Smooth muscle cell of the brain vasculature (primary cell): ENCODE results near the gene FAM193A.
A peak's percentile ranks its signal among the peaks of the same experiment; 100 is the strongest.
"Not testable (repeated sequence)": the region's sequence is repeated elsewhere in the genome, so short reads cannot be mapped to it uniquely, and the experiment has no call there.

Experiments
- DNase-seq: peaks from one replicate; pipeline ENCODE4 v3.0.0-alpha.2; 2012; ENCODE audit warnings: low read depth, low spot score

FAM193A gene

DNA sequence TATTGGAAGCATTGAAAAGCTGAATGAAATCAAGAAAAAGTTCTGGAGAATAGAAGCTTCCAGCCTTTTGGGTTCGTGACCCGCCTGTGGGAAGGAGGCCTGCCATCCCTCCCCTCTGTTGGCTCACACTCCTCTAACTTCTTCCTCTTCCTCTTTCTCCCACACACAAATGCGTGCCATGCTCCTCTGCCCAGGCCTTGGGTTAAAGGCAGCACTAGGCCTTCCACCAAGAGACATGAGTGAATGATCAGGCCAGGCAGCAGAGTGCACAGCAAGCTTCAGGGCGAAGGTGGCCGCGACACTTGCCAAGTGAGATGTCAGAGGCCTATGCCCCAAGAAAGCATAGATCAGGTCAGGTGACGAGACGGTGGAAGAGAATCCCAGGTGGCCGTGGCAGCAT lies 38.4 kb downstream of the FAM193A start:
- no peak for DNase-seq

DNA sequence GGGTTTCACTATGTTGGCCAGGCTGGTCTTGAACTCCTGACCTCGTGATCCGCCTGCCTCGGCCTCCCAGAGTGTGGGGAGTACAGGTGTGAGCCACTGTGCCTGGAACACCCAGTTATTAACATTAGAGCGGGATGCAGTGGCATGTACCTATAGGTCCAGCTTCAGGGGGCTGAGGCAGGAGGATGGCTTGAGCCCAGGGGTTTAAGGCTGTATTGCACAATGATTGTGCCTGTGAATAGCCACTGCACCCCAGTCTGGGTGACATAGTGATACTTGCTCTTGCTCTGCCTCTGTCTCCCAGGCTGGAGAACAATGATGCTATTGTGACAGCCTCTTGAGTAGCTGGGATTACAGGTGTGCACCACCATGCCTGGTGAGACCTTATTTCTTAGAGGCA lies 39.8 kb downstream of the FAM193A start:
- no peak for DNase-seq

DNA sequence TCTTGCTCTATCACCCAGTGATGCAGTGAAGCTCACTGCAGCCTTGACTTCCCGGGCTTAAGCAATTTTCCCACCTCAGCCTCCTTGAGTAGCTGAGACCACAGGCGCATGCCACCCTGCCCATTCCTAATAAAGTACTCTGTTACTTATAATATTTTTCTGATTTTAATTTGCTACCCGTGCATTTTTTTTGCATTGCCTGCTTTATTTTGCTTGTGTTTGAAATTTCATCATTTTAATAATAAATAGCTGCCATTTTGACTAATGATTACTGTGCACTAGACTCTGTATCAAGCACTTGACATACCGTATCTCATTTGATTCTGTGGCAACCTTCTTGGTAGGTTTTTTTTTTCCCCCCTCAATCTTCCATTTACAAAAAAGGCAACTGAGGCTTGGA lies 41.7 kb downstream of the FAM193A start:
- DNase-seq, result no peak

DNA sequence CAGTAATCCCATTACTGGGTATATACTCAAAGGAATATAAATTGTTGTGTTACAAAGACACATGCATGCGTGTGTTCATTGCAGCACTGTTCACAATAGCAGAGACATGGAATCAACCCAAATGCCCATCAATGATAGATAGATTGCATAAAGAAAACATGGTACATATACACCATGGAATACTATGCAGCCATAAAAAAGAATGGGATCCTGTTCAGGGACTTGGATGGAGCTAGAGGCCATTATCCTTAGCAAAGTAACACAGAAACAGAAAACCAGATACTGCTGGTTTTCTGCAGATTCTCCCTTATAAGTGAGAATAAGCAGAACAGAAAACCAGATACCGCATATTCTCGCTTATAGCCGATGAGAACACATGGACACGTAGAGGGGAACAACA lies 43.5 kb downstream of the FAM193A start:
- DNase-seq, result no peak

DNA sequence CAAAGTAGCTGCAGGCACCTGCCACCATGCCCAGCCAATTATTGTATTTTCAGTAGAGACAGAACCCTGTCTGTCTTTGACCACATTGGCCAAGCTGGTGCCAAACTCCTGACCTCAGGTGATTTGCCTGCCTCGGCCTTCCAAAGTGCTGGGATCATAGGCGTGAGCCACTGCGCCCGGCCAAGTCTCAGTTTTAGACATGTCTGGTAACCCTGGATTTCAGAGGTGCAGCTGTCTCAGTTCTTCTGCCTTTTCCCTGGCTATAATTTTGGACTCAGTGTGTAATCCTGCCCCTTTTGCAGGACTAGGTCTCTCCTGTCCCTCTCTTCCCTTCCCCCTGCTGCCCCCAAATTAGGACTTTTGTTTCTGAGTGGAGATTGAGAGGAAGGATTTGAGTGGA lies 46.6 kb downstream of the FAM193A start:
- no peak for DNase-seq

DNA sequence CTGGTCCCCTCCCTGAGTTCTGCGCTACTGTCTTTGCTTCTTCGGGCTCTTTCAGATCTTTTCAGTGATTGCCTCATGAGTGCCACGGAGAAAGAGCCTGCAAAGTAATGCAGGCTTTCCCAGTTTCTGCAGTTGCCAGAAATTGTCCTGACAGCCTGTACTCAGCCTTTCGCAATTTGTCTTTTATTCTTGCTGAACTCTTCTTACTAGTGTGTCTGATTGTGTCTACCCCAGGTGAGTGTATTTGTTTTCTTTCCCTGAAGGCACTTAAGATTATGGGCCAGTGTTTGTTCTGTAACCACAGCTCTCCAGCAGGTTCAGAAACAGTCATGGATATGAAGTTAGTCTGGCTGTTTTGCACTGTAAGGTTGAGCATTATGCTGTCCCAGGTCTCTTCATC lies 47.1 kb downstream of the FAM193A start:
- no peak for DNase-seq

DNA sequence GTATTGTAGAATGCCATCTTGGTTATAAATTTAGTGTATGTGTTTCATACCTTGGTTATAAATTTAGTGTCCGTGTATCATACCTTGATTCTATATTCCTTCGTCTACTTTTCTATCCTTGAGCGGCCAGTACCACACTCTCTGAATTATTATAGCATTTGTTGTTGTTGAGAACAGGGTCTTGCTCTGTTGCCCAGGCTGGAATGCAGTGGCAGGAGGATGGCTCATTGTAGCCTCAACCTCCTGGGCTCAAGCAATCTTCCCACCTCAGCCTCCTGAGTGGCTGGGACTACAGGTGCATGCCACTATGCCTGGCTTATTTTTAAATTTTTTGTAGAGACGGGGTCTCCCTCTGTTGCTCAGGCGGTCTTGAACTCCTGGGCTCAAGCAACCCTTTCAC lies 50.1 kb downstream of the FAM193A start:
- no peak for DNase-seq

DNA sequence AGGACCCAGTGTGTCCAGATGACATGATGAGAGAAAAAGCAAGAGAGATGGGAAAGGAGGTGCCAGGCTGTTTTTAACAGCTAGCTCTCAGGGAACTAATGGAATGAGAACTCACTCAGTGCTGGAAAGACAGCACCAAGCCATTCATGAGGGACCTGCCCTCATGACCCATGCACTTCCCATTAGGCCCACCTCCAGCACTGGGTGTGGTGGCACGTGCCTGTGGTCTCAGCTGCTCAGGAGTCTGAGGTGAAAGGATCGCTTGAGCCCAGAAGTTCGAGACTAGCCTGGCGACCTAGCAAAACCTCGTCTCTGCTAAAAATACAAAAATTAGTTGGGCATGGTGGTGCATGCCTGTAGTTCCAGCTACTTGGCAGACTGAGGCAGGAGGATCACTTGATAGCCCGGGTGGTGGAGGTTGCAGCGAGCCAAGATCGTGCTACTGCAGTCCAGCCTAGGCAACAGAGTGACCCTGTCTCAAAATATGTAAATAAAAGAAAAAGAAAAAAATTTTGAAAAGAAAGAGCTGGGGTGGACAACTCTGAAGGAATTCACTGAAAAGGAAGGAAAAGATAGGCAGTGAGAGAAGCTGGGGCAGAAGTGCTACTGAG lies 50.9 kb downstream of the FAM193A start:
- DNase-seq, result no peak

DNA sequence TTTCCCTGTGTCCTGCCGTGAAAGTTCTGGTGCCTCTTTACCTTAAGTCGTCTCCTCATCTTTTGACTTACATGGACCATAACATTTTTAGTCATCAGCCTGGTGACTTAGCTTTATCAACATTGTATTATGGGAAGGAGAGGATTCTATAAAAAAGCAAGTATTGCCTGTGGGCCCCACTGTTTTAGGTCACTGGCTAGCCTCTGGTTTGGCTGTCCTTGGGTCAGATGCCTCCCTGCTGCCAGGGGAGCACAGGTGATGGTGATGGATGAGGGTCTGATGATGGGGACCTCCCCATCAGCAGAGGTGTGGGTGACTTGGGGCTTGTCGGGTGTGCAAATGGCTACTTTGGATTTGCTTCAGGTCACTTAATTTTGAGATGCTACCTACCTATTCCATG lies 51.8 kb downstream of the FAM193A start:
- DNase-seq, result no peak

DNA sequence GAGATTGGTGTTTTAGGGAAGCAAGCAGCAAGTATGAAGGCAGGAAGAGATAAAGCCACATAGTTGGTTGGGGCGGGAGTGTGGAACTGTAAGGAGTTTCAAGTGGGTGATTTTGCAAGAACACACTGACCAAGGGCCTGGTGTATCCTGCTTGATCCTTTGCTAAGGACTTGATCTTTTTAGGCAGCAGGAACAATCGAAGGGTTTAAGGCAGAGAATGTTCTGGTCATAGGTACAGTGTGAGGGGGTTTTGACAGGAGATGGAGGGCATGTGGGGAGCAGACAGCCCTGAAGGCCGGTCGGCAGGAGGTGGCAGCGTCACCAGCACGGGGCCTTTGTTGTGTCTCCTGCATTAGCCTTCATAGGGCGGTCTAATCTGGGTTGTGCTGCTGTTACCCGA lies 54.7 kb downstream of the FAM193A start:
- no peak for DNase-seq

DNA sequence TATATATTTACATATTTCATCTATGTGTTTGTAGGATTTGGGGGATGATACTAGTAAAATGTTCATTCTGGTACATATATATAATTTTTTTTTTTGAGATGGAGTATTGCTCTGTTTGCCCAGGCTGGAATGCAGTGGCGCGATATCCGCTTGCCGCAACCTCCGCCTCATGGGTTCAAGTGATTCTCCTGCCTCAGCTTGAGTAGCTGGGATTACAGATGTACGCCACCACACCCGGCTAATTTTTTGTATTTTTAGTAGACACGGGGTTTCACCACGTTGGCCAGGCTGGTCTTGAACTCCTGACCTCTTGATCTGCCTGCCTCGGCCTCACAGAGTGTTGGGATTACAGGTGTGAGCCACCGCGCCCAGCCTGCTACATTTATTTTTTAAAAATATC lies 55.6 kb downstream of the FAM193A start:
- not testable (repeated sequence) for DNase-seq

DNA sequence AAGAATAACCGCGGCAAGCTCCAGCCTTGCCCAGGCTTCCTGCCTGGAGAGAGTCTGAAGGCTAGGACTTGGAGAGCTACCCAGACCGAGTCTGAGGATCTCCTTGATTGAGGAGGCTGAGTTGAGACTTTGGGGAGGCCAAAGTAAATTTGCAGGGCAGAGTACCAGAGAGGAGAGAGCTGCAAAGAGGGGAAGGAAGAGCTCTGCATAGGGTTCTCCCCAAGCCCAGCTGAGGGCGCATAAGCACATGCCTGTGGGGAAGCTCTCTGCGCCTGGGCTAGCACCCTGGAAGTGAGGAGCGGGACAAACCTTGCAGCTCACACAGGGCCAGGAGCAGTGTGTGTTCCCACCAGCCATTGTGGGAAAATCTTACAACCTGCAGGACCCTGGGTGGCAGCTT lies 56.1 kb downstream of the FAM193A start:
- DNase-seq, result no peak

DNA sequence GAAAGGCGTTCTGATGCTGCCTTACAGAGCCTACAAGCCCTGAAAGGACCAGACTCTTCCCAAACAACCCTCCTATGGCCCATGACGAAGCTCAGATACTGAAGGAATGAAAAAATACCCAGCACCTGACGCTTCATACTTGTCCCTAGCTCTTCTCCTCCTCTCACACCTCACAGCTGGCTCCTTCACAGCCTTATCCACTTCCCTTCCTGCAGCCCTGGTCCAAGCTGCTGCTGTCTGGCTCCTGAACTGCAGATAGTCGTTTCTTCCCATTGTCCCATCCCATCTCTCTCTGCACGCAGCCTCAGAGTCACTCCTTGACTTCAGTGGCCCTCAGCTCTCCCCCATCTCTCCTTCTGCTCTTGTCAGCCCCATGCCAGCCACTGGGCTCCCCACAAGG lies 56.6 kb downstream of the FAM193A start:
- DNase-seq, result no peak

DNA sequence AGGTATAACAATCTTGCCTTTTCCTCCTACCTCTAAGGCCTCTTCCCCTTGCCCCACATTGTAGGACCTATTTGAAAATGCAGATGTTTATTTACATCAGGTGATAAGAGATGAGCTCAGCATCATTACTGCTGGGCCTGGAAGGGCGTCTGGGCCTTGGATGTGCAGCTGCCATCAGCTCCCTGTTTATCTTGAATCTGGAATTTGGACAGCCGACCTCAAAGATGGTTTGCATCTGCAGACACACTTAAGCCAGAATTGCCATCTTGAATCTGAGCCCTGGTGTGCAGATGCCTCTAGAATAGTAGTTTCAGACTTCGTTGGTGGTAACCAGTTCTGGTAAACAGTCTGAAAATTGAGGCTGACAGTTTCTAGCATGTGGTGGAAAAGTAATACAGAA lies 59.0 kb downstream of the FAM193A start:
- no peak for DNase-seq

DNA sequence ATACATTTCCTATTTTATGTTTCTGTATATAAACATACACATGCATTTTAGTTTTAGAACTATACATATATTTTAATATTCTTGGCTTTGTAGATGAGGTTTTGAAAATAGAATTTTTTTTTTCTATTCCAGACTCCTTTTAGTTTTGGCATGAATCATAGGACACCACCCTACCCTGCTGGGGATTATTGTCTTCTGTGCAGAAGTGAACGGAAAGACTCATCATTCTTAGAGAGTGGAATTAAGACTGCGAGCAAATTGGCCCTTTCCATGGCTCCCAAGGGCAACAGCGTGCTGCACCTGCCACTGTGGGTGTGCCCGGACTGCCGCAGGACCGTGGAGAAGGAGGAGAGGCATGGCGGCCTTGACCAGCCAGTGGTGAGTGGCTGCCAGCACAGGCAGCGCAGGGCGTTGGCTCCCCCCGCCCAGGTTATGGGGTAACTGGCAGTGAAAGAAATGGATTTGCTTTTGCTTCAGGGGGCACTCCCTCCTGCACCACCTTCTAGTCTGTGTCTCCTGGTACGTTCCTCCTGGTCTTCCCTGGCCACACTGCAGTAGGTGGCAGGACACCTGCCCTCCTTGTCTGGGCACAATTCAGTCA lies 59.6 kb downstream of the FAM193A start:
- DNase-seq, result no peak

DNA sequence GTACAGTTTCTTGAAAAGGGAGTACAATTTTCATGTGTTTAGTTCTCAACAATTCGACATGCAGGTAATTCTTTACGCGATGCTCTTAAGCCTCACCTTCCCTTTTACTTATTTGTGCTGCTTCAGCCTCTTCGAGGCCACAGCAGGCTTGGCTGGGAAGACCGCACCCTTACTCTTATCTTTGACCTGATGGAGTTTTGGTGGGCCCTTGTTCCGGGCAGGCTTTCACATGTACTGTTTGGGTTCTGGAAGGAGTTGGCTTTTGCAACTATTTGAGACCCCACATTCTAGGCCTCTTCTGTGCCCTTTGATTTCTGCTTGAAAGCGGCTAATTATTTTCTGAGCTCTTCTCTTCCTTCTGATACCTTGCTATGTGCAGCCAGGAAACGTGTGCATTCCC lies 60.2 kb downstream of the FAM193A start:
- DNase-seq, result no peak

DNA sequence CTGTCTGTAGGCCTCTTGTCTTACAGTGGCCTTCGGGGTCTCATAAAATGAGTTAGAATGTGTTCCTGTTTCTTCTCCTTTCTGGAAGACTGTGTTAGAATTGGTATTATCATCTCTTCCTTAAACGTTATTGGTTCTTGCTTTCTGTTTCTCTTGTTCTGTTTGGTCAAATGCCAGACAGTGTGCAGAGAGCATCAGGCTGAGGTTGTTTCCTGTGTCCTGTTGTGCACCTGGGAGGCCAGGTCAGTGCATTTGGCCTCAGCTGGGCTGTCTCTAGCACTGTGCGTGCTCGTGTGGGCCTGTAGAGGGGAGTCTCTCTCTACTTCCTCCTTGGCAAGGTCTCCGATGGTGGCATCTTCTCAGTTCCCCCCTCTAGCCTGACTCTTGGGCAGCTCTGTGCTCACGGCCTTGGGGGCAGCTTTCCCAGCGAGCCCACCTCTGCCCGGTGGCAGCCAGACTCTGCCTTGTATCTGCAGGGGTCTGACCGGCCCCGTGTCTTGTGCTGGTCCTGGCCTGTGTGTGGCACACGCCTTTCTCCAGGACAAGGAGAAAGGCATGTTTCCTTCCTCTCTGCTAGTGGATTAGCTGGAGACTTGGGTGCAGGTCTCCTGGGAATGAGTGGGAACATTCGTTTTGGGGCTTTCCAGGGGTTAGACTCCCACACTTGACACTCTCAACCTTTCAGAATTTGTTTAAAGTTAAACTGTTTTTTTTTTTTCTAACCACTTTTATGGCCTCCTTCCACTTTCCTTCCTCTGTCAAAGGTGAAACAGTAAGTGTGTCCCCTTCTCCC lies 62.3 kb downstream of the FAM193A start:
- peak; percentile 33 for DNase-seq

DNA sequence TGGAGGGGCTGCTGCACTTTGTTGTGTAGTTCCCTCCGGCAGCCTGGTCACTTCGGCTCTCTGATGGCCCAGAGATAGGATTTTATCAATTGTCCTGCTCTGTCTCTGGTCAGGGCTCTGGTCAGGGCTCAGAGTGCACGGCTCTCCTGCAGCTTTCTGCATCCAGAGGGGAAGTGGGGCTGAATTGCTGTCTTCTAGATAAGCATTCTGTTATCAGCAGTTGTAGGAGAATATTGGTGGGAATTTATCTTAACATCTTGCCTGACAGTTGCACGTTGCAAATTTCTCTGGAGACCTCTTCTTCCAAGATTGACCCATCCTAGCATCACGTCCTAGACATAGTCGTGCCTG lies 62.8 kb downstream of the FAM193A start:
- no peak for DNase-seq

DNA sequence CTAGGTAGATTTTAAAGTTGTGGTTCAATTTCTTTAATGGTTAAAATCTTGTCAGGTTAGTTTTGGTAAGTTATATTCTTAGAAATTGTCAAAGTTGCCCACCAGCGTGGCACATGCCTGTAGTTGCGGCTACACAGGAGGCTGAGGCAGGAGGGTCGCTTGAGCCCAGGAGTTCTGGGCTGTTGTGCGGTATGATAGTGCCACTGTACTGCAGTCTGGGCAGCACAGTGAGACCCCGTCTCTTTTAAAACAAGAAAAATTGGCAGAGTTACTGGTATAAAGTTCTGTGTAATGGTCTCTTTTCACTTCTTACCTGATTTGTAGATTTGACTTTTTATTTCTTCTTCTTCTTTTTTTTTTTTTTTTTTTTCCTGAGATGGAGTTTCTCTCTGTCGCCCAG lies 64.4 kb downstream of the FAM193A start:
- no peak for DNase-seq

DNA sequence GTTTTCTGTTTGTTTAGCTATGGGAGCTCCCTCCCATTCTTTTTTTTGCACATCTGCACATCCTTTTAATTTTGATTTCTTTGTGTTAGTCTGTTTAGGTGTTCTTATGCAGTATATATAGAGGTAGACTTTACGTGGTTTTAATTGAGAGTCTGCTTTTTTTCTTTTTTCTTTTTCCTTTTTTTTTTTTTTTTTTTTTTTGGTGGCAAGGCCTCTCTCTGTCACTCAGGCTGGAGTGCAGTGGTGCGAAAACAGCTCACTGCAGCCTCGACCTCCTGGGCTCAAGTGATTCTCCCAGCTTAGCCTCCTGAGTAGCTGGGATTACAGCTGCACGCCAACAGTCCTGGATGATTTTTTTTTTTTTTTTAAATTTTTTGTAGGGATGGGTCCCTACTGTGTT lies 68.2 kb downstream of the FAM193A start:
- no peak for DNase-seq

DNA sequence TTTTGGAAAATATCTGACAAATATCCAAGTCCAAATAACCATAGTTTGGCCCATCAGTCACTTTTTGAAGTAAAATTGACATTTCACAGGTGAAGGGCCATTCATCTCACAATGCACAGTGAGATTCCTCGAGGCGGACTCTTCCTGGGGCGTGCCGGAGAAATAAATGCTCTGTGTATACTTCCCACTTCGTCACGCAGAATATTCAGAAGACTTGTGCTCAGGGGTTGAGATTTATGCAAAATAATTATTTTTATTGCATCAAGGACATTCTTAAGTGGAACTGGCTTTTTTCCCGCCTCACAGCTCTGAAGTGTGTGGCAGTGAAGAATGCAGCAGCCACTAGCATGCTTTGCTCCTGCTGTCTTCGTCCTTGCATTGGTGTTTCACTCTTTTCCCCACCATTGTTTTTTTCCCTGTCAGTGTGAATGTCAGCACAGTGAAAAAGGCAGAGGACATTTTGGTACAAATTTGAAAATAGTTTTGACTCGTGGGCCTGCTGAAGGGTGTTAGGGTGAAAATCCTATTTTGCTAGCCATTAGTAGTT lies 70.6 kb downstream of the FAM193A start:
- DNase-seq, result no peak

DNA sequence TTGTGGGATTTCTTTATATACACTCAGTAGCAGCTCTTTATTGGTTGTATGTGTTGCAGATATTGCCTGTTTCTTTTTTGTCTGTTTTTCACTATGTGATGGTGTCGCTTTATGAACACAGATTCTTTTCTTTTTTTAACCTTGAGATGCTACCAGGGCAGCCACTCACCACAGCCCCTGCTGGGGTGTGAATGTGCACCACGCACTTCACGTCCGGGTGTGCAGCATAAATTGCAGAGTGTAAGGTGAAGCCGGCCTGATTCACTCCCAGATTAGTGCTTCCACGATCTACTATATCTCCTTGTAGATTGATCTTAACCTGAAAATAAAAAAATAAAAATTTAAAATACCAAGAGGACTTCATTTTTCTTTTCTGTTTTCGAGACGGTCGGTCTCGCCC lies 71.4 kb downstream of the FAM193A start:
- DNase-seq, result no peak

DNA sequence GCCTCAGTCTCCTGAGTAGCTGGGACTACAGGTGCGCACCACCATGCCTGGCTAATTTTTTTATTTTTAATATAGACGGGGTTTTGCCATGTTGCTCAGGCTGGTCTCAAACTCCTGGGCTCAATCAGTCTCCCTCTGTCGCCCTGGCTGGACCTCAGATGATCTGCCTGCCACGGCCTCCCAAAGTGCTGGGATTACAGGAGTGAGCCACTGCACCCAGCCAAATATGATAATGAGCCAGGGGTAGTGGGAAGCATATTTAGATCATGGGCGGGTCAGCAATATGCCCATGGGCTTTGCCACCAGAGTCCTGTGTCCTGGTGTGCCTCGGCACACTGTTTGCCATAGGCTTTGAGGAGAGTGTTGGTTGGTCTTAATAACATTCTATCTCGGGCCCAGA lies 71.8 kb downstream of the FAM193A start:
- DNase-seq, result no peak
